SH-SY5Y (cell line): Measurements from ENCODE around the gene PORCN.

Experiments used
- GATA2 ChIP-seq: IDR thresholded peaks from 2 replicates; pipeline ENCODE4 v1.6.1; 2011; ENCODE audit warnings: mild to moderate bottlenecking, low read depth, low read length
- GATA3 ChIP-seq: IDR thresholded peaks from 2 replicates; pipeline ENCODE4 v1.6.1; 2011; ENCODE audit warnings: low read depth, mild to moderate bottlenecking, low read length, moderate library complexity

- TF ChIP-seq GATA2 (no peak), GATA3 (no peak)
Measured at GRCh38 chrX:48560681-48561080, 51.9 kb downstream of the PORCN start.
